CD14-positive monocyte (primary cell): ENCODE results near the gene PTOV1. TPM values are rescaled to one million over a fixed set of nuclear protein-coding genes. Genes with fewer than 3 reads are reported as not detected.

Experiments used
- DNase-seq, 3 donors: peaks; one replicate each; pipeline ENCODE4 v3.0.0-alpha.2; 2011 to 2022
- H2AFZ ChIP-seq: 2 replicates; pipeline ENCODE4 v1.6.0; 2012; ENCODE audit warnings: mild to moderate bottlenecking, low read depth, low read length, inconsistent platforms; ENCODE audit not compliant: insufficient read depth, poor library complexity, severe bottlenecking
- H3K27ac ChIP-seq, 2 donors: 1 replicate in 1 of 2; 2 replicates in 1 of 2; pipeline ENCODE4 v1.5.1; 2012 to 2013; ENCODE audit warnings: low read length in 2 of 2, control low read depth in 1 of 2, inconsistent platforms in 1 of 2, low read depth in 1 of 2, mild to moderate bottlenecking in 1 of 2
- H3K27me3 ChIP-seq, 2 donors: one replicate each; pipeline versions ENCODE4 v1.6.0 to v1.6.1; 2011 to 2013; ENCODE audit warnings: low read length in 2 of 2; ENCODE audit not compliant: control insufficient read depth in 2 of 2, insufficient read depth in 2 of 2
- H3K36me3 ChIP-seq, 2 donors: replicated peaks in 1 of 2; 1 replicate in 1 of 2; 2 replicates in 1 of 2; pipeline versions ENCODE4 v1.5.1 to v1.6.1; 2012 to 2013; ENCODE audit warnings: low read length in 2 of 2, control low read depth in 1 of 2, inconsistent platforms in 1 of 2, mild to moderate bottlenecking in 1 of 2; ENCODE audit not compliant: insufficient read depth in 2 of 2, control insufficient read depth in 1 of 2
- H3K4me1 ChIP-seq, 2 donors: 1 replicate in 1 of 2; 2 replicates in 1 of 2; pipeline versions ENCODE4 v1.5.1 to v1.6.1; 2012 to 2013; ENCODE audit warnings: low read length in 2 of 2, control low read depth in 1 of 2, inconsistent platforms in 1 of 2, mild to moderate bottlenecking in 1 of 2, moderate library complexity in 1 of 2; ENCODE audit not compliant: insufficient read depth in 2 of 2, control insufficient read depth in 1 of 2
- H3K4me2 ChIP-seq: replicated peaks from 2 replicates; pipeline ENCODE3; 2012; ENCODE audit warnings: low read length, moderate library complexity, mild to moderate bottlenecking; ENCODE audit not compliant: poor library complexity, severe bottlenecking; ENCODE audit errors: extremely low read depth
- H3K4me3 ChIP-seq, 3 experiments: fragments of 200-600 bp in 1 of 3; sonication (generic) in 1 of 3; replicated peaks in 1 of 3; 1 replicate in 2 of 3; 2 replicates in 1 of 3; pipeline ENCODE4 v1.5.1; 2011 to 2013; ENCODE audit warnings: low read length in 3 of 3, mild to moderate bottlenecking in 3 of 3, control low read depth in 2 of 3, low read depth in 2 of 3, inconsistent platforms in 1 of 3, moderate library complexity in 1 of 3
- H3K79me2 ChIP-seq: 2 replicates; pipeline ENCODE4 v1.6.0; 2012; ENCODE audit warnings: mild to moderate bottlenecking, control low read depth, inconsistent platforms, low read length, moderate library complexity; ENCODE audit not compliant: insufficient read depth
- H3K9ac ChIP-seq: 2 replicates; pipeline ENCODE4 v1.6.0; 2017; ENCODE audit warnings: low read length, mild to moderate bottlenecking; ENCODE audit not compliant: insufficient read depth, poor library complexity, severe bottlenecking
- H3K9me3 ChIP-seq, 2 donors: replicated peaks in 1 of 2; 1 replicate in 1 of 2; 2 replicates in 1 of 2; pipeline versions ENCODE4 v1.5.1 to v1.6.1; 2012 to 2013; ENCODE audit warnings: low read length in 2 of 2, control low read depth in 1 of 2; ENCODE audit not compliant: control insufficient read depth in 1 of 2, insufficient read depth in 1 of 2
- H4K20me1 ChIP-seq: 2 replicates; pipeline ENCODE4 v1.6.0; 2012; ENCODE audit warnings: mild to moderate bottlenecking, low read length, control low read depth, moderate library complexity; ENCODE audit not compliant: insufficient read depth
- H3K27ac Mint-ChIP-seq, 7 donors: one replicate each; pipeline ENCODE4 v1.8.0; 2020; ENCODE audit warnings: mild to moderate bottlenecking in 7 of 7, mixed read lengths in 7 of 7, moderate library complexity in 6 of 7, inconsistent platforms in 2 of 7
- H3K27me3 Mint-ChIP-seq, 3 donors: one replicate each; pipeline ENCODE4 v1.8.0; 2021 to 2022; ENCODE audit warnings: low read depth in 3 of 3, mild to moderate bottlenecking in 3 of 3, mixed read lengths in 3 of 3, moderate library complexity in 3 of 3, inconsistent platforms in 1 of 3
- H3K36me3 Mint-ChIP-seq, 2 donors: one replicate each; pipeline ENCODE4 v1.8.0; 2020; ENCODE audit warnings: mixed read lengths in 2 of 2, inconsistent platforms in 1 of 2, mild to moderate bottlenecking in 1 of 2
- H3K4me1 Mint-ChIP-seq: one replicate; pipeline ENCODE4 v1.8.0; 2020; ENCODE audit warnings: mild to moderate bottlenecking, mixed read lengths
- H3K4me3 Mint-ChIP-seq, 2 donors: one replicate each; pipeline ENCODE4 v1.8.0; 2020; ENCODE audit warnings: mild to moderate bottlenecking in 2 of 2, mixed read lengths in 2 of 2, moderate library complexity in 1 of 2
- H3K9me3 Mint-ChIP-seq, 7 donors: one replicate each; pipeline ENCODE4 v1.8.0; 2020 to 2022; ENCODE audit warnings: mixed read lengths in 7 of 7, mild to moderate bottlenecking in 6 of 7, moderate library complexity in 6 of 7, inconsistent platforms in 2 of 7
- CTCF ChIP-seq: fragments of 200-600 bp; IDR thresholded peaks from one replicate; pipeline ENCODE4 v1.8.0; 2022; ENCODE audit warnings: antibody characterized with exemption, mild to moderate bottlenecking
- WGBS: methylation state at CpG from one replicate; pipeline ENCODE4 v1.1.5; 2013; ENCODE audit warnings: missing lambda C conversion rate; ENCODE audit not compliant: insufficient coverage; 5-methylcytosine and 5-hydroxymethylcytosine counted together
- intact Hi-C, 2 donors: fragments of 100-400 bp; cut with micrococcal nuclease; formaldehyde crosslinking; loops; one replicate each; pipeline versions ENCODE4 v1.15.0 to v1.15.1; 2023
- polyA plus RNA-seq, 3 donors: library from polyadenylated mRNA; depleted of rRNA in 1 of 3; unstranded in 2 of 3; stranded (reverse) in 1 of 3; fragments of 300-500 nt in 2 of 3; fragments of >200 nt in 1 of 3; fragmentation: Illumina TruSeq in 2 of 3; gene quantifications; 1 replicate in 2 of 3; 2 replicates in 1 of 3; pipeline ENCODE4 v1.2.3, GENCODE V29; 2012 to 2021

The PTOV1 gene
- polyA plus RNA-seq, 3 donors = 18.3 to 67.9 (median 31.2) TPM

GRCh38 chr19:49863254-49863934 is 12.4 kb downstream of the PTOV1 start:
- no peak overlapping the region for H3K4me2 ChIP-seq
- Mint-ChIP-seq H3K4me1 (peaks cover 36% of the 10 kb centered on the region), H3K9me3 (no peaks in the 10 kb centered on the region), H3K36me3 (peaks cover 40 to 67% of the 10 kb centered on the region in 2 donors), H3K27ac (peak overlapping the region in 3 of 7 donors; percentile 14 to 77 (median 37)), H3K4me3 (no peak overlapping the region), H3K27me3 (no peaks in the 10 kb centered on the region)
- H3K9me3 ChIP-seq = no peaks in the 10 kb centered on the region
- H3K4me3 ChIP-seq = no peak overlapping the region
- no peak overlapping the region for H3K27ac ChIP-seq
- H3K27me3 ChIP-seq = no peaks in the 10 kb centered on the region
- WGBS = 97% methylated on average over 19 of the region's 24 CpGs
- peaks cover 65% of the 10 kb centered on the region for H4K20me1 ChIP-seq
- peaks cover 42% of the 10 kb centered on the region for H3K79me2 ChIP-seq
- no peak overlapping the region for H3K9ac ChIP-seq
- no peak overlapping the region for H2AFZ ChIP-seq
- no peak for TF ChIP-seq CTCF
- peaks cover 32 to 36% of the 10 kb centered on the region in 2 donors for H3K4me1 ChIP-seq
- DNase-seq = no peak
- peaks cover 49 to 58% of the 10 kb centered on the region in 2 donors for H3K36me3 ChIP-seq
- intact Hi-C loops = no loop called here

GRCh38 chr19:49863935-49864320 is 13.0 kb downstream of the PTOV1 start:
- H3K4me1 Mint-ChIP-seq = peaks cover 41% of the 10 kb centered on the region
- WGBS = 95% methylated on average over 15 of the region's 17 CpGs
- H3K9ac ChIP-seq = no peak overlapping the region
- H3K36me3 Mint-ChIP-seq = peaks cover 37 to 61% of the 10 kb centered on the region in 2 donors
- no peak overlapping the region for H2AFZ ChIP-seq
- no peaks in the 10 kb centered on the region for H3K9me3 Mint-ChIP-seq
- DNase-seq = no peak
- intact Hi-C loops = no loop called here
- no peaks in the 10 kb centered on the region for H3K27me3 Mint-ChIP-seq
- H3K4me3 ChIP-seq = no peak overlapping the region
- H3K9me3 ChIP-seq = no peaks in the 10 kb centered on the region
- peaks cover 42% of the 10 kb centered on the region for H3K79me2 ChIP-seq
- H3K4me1 ChIP-seq = peaks cover 37 to 42% of the 10 kb centered on the region in 2 donors
- H3K27ac ChIP-seq = no peak overlapping the region
- peak overlapping the region in 1 of 7 donors; percentile 46 for H3K27ac Mint-ChIP-seq
- H3K4me2 ChIP-seq = no peak overlapping the region
- no peak for TF ChIP-seq CTCF
- peaks cover 44 to 53% of the 10 kb centered on the region in 2 donors for H3K36me3 ChIP-seq
- H4K20me1 ChIP-seq = peaks cover 61% of the 10 kb centered on the region
- peak overlapping the region in 1 of 2 donors; percentile 31 for H3K4me3 Mint-ChIP-seq
- no peaks in the 10 kb centered on the region for H3K27me3 ChIP-seq
